IMR-90 (cell line): ENCODE results near the gene C1orf116. TPM values are rescaled to one million over a fixed set of nuclear protein-coding genes. Genes with fewer than 3 reads are reported as not detected.

ENCODE experiments used
- ATAC-seq: fragments of 200-7000 bp; cut with Tn5 transposase; 2 replicates; pipeline ENCODE4 v1.9.1; 2020; ENCODE audit warnings: low read depth, mild to moderate bottlenecking, moderate library complexity
- BruUV-seq: library from RNA; stranded (reverse); fragments of 400-500 nt; replicated peaks from 2 replicates; lab custom pipeline; 2021; lab: Mats Ljungman, UMichigan
- CTCF ChIA-PET: fragments of 300-600 bp; formaldehyde crosslinking; extraction: SDS; loops from one replicate; lab custom pipeline; 2021; ENCODE audit warnings: antibody characterized with exemption; lab: Yijun Ruan, JAX
- POLR2A ChIA-PET: fragments of 300-600 bp; sonication (Branson Sonifier 250); formaldehyde crosslinking; loops from one replicate; lab custom pipeline; 2022; ENCODE audit warnings: antibody characterized with exemption; ENCODE audit not compliant: unreplicated experiment; lab: Charles Lee
- DNase-seq: peaks from one replicate; pipeline ENCODE4 v3.0.0; 2013
- H2AFZ ChIP-seq: replicated peaks from 2 replicates; pipeline ENCODE3; 2013; ENCODE audit warnings: low read length, mild to moderate bottlenecking; ENCODE audit not compliant: poor library complexity
- H2AK5ac ChIP-seq: 2 replicates; pipeline ENCODE4 v1.6.1; 2013; ENCODE audit warnings: low read depth, low read length, inconsistent platforms
- H2AK9ac ChIP-seq: replicated peaks from 2 replicates; pipeline ENCODE3; 2013; ENCODE audit warnings: mild to moderate bottlenecking, low read depth, low read length, moderate library complexity; ENCODE audit not compliant: poor library complexity
- H2BK120ac ChIP-seq: 2 replicates; pipeline ENCODE4 v1.6.1; 2013; ENCODE audit warnings: low read depth, low read length, inconsistent platforms
- H2BK15ac ChIP-seq: 3 replicates; pipeline ENCODE4 v1.6.1; 2013; ENCODE audit warnings: low read depth, low read length, inconsistent platforms
- H2BK20ac ChIP-seq: 2 replicates; pipeline ENCODE4 v1.6.1; 2013; ENCODE audit warnings: low read depth, mild to moderate bottlenecking, inconsistent platforms, low read length, moderate library complexity
- H2BK5ac ChIP-seq: 2 replicates; pipeline ENCODE4 v1.6.1; 2013; ENCODE audit warnings: mild to moderate bottlenecking, low read depth, low read length, inconsistent platforms; ENCODE audit not compliant: poor library complexity, severe bottlenecking
- H3K14ac ChIP-seq: replicated peaks from 2 replicates; pipeline ENCODE4 v1.6.1; 2013; ENCODE audit warnings: low read depth, low read length, inconsistent platforms
- H3K18ac ChIP-seq: 2 replicates; pipeline ENCODE4 v1.6.1; 2013; ENCODE audit warnings: low read depth, low read length, control low read depth
- H3K23ac ChIP-seq: 2 replicates; pipeline ENCODE4 v1.6.1; 2013; ENCODE audit warnings: low read depth, low read length, inconsistent platforms
- H3K27ac ChIP-seq: 2 replicates; pipeline ENCODE4 v1.5.1; 2013; ENCODE audit warnings: mild to moderate bottlenecking, control low read depth, low read length; ENCODE audit not compliant: insufficient read depth
- H3K27me3 ChIP-seq: 2 replicates; pipeline ENCODE4 v1.6.1; 2013; ENCODE audit warnings: low read length; ENCODE audit not compliant: control insufficient read depth, insufficient read depth
- H3K36me3 ChIP-seq: 2 replicates; pipeline ENCODE4 v1.6.1; 2013; ENCODE audit warnings: low read length, mixed read lengths; ENCODE audit not compliant: control insufficient read depth, insufficient read depth
- H3K4ac ChIP-seq: 2 replicates; pipeline ENCODE4 v1.6.1; 2013; ENCODE audit warnings: low read depth, low read length, inconsistent platforms
- H3K4me1 ChIP-seq: 2 replicates; pipeline ENCODE4 v1.6.1; 2013; ENCODE audit warnings: low read length, mixed read lengths; ENCODE audit not compliant: control insufficient read depth, insufficient read depth
- H3K4me2 ChIP-seq: 2 replicates; pipeline ENCODE4 v1.6.1; 2013; ENCODE audit warnings: low read depth, mild to moderate bottlenecking, control low read depth, low read length, moderate library complexity
- H3K4me3 ChIP-seq: 2 replicates; pipeline ENCODE4 v1.5.1; 2013; ENCODE audit warnings: low read depth, mild to moderate bottlenecking, control low read depth, low read length, moderate library complexity; ENCODE audit not compliant: insufficient read depth
- H3K56ac ChIP-seq: 2 replicates; pipeline ENCODE4 v1.6.1; 2013; ENCODE audit warnings: low read length, inconsistent platforms; ENCODE audit not compliant: insufficient read depth; ENCODE audit errors: extremely low read depth
- H3K79me1 ChIP-seq, 2 experiments: 2 replicates each; pipeline ENCODE4 v1.6.1; 2013; ENCODE audit warnings: low read length in 2 of 2, inconsistent platforms in 1 of 2, low read depth in 1 of 2
- H3K9ac ChIP-seq: 2 replicates; pipeline ENCODE4 v1.6.1; 2013; ENCODE audit warnings: low read depth, low read length, control low read depth
- H3K9me1 ChIP-seq: 2 replicates; pipeline ENCODE4 v1.6.1; 2013; ENCODE audit warnings: low read length, inconsistent platforms; ENCODE audit not compliant: insufficient read depth
- H3K9me3 ChIP-seq: 2 replicates; pipeline ENCODE4 v1.6.1; 2013; ENCODE audit warnings: low read length; ENCODE audit not compliant: control insufficient read depth, insufficient read depth
- H4K20me1 ChIP-seq: 2 replicates; pipeline ENCODE4 v1.6.1; 2013; ENCODE audit warnings: low read length, inconsistent platforms; ENCODE audit not compliant: insufficient read depth
- H4K5ac ChIP-seq: 2 replicates; pipeline ENCODE4 v1.6.1; 2013; ENCODE audit warnings: mild to moderate bottlenecking, low read depth, low read length, control low read depth
- H4K8ac ChIP-seq, 2 experiments: 2 replicates each; pipeline ENCODE4 v1.6.1; 2013; ENCODE audit warnings: low read depth in 2 of 2, low read length in 2 of 2, control low read depth in 1 of 2, inconsistent platforms in 1 of 2
- H4K91ac ChIP-seq: 2 replicates; pipeline ENCODE4 v1.6.1; 2013; ENCODE audit warnings: low read depth, low read length, inconsistent platforms; ENCODE audit not compliant: insufficient read depth
- BHLHE40 ChIP-seq: fragments of 150-350 bp; IDR thresholded peaks from 2 replicates; pipeline ENCODE4 v1.6.1; 2016; ENCODE audit warnings: mild to moderate bottlenecking, low read depth, low read length
- CHD1 ChIP-seq: IDR thresholded peaks from 2 replicates; pipeline ENCODE4 v1.6.1; 2012; ENCODE audit warnings: low read depth, low read length, improper control_type of control experiment
- FOS ChIP-seq: fragments of 150-350 bp; IDR thresholded peaks from 2 replicates; pipeline ENCODE4 v1.6.1; 2016; ENCODE audit warnings: low read depth, low read length
- MAFK ChIP-seq: IDR thresholded peaks from 2 replicates; pipeline ENCODE4 v1.6.1; 2012; ENCODE audit warnings: low read depth, low read length, improper control_type of control experiment
- MAZ ChIP-seq: IDR thresholded peaks from 2 replicates; pipeline ENCODE4 v1.6.1; 2012; ENCODE audit warnings: low read depth, mild to moderate bottlenecking, low read length, improper control_type of control experiment, moderate library complexity, borderline replicate concordance
- MXI1 ChIP-seq: IDR thresholded peaks from 2 replicates; pipeline ENCODE4 v1.6.1; 2012; ENCODE audit warnings: low read depth, mild to moderate bottlenecking, low read length, moderate library complexity, borderline replicate concordance
- RAD21 ChIP-seq: IDR thresholded peaks from 2 replicates; pipeline ENCODE4 v1.6.1; 2012; ENCODE audit warnings: low read length, improper control_type of control experiment
- RCOR1 ChIP-seq: IDR thresholded peaks from 2 replicates; pipeline ENCODE4 v1.6.1; 2012; ENCODE audit warnings: mild to moderate bottlenecking, low read length, improper control_type of control experiment; ENCODE audit not compliant: insufficient replicate concordance
- RFX5 ChIP-seq: IDR thresholded peaks from 2 replicates; pipeline ENCODE4 v1.8.0; 2012; ENCODE audit warnings: low read depth, mild to moderate bottlenecking, low read length, moderate library complexity
- SMC3 ChIP-seq: fragments of 150-350 bp; IDR thresholded peaks from 2 replicates; pipeline ENCODE4 v1.6.1; 2016; ENCODE audit warnings: low read depth, mild to moderate bottlenecking, antibody characterized with exemption, low read length, moderate library complexity
- WGBS, 2 experiments: methylation state at CpG; one replicate each; pipeline versions ENCODE4 v1.1.5 to v1.1.7; 2013; ENCODE audit warnings: missing lambda C conversion rate in 2 of 2; ENCODE audit not compliant: insufficient read length in 1 of 2; ENCODE audit errors: extremely low coverage in 2 of 2; 5-methylcytosine and 5-hydroxymethylcytosine counted together
- dilution Hi-C: fragments of 300-500 bp; cut with HindIII; formaldehyde crosslinking; loops from one replicate; pipeline ENCODE4 v1.14.3; 2018; ENCODE audit warnings: low sequenced_read_pairs; ENCODE audit not compliant: unreplicated experiment
- in situ Hi-C: fragments of 300-500 bp; cut with MboI; formaldehyde crosslinking; loops from 3 replicates; pipeline ENCODE4 v1.14.3; 2019; ENCODE audit warnings: low sequenced_read_pairs, inconsistent platforms, mixed read lengths
- intact Hi-C: fragments of 100-400 bp; cut with micrococcal nuclease; formaldehyde crosslinking; loops from 2 replicates; pipeline ENCODE4 v1.10.0; 2022
- polyA plus RNA-seq, 3 experiments: library from polyadenylated mRNA; depleted of rRNA; stranded (reverse); fragments of >200 nt; gene quantifications; 2 replicates each; pipeline ENCODE4 v1.2.3, GENCODE V29; 2012; ENCODE audit warnings: low replicate concordance in 1 of 3
- total RNA-seq: library from RNA; depleted of rRNA; stranded (reverse); fragments of >200 nt; gene quantifications from 2 replicates; pipeline ENCODE4 v1.2.3, GENCODE V29; 2012
- TF ChIP-seq, protein P1 (sequence below): fragments of 150-350 bp; IDR thresholded peaks from 2 replicates; pipeline ENCODE4 v1.6.1; 2016; ENCODE audit warnings: low read depth, mild to moderate bottlenecking, low read length, moderate library complexity, borderline replicate concordance
- TF ChIP-seq, protein P2 (sequence below): fragments of 150-350 bp; IDR thresholded peaks from 2 replicates; pipeline ENCODE4 v1.6.1; 2017; ENCODE audit warnings: mild to moderate bottlenecking, antibody characterized with exemption, low read length, low read depth
- TF ChIP-seq, protein P3 (sequence below): conservative IDR thresholded peaks from 2 replicates; pipeline ENCODE4 v1.5.1; 2012; ENCODE audit warnings: mild to moderate bottlenecking, low read depth, low read length, improper control_type of control experiment

C1orf116 gene
- total and polyA plus RNA-seq, 2 of the 4 experiments (the other 2 are of a cell fraction): under 0.01 to 0.03 TPM

DNA sequence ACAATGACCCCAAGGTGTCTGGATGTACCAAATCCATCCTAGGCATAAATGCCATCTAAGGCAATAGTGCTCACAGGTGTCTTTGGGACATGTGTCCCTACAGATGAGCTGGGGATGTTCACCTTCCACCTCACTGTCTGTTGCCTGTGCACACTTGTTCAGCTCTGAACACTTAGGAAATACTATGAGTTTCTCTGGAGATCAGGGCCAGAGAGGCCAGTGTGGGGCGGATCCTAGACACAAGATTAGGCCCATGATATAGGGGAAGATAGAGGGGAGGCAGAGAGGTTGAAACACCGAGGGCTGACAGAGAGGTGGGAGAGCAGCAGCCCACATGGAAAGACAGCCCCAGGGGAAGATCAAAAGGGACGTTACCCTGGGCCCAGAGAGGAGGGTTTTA, 25.6 kb downstream of the C1orf116 start (continued):
- no peak for TF ChIP-seq MAFK
- TF ChIP-seq FOS: no peak
- no peak for TF ChIP-seq BHLHE40

DNA sequence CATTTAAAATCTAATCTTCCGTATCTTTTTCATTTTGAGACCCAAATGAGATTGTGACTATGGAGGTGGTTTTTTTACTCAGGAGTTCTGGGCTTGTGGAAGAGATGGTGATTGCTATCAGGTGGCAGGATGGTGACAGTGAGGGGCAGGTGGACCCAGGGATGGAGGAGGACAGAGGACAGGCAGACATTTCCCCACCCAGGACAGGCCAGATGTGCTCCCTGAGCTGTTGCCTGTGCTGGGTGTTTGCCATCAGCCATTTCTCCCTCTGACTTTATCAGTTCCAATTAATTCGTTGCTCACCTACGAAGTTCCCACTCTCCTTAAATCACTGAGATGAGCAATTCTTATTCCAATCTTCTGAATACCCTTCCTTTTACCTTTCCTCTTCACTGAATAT, 26.5 kb downstream of the C1orf116 start:
- in situ Hi-C loops: no loop called here
- Histone ChIP-seq H3K27ac (no peak overlapping the region), H2AFZ (no peak overlapping the region), H2BK15ac (no peak overlapping the region; the same call in 2 of the 3 replicates), H4K91ac (no peak overlapping the region; the same call in 1 of the 2 replicates), H3K56ac (no peak overlapping the region), H4K5ac (no peak overlapping the region), H3K4me3 (no peak overlapping the region), H2BK20ac (peak overlapping the region; percentile 3; the same call in 1 of the 2 replicates), H3K9me1 (peaks cover 6% of the 10 kb centered on the region), H3K4ac (peak overlapping the region; percentile 52; the same call in 1 of the 2 replicates), H3K4me1 (peaks cover 6% of the 10 kb centered on the region), H4K20me1 (no peaks in the 10 kb centered on the region), H3K23ac (no peak overlapping the region), H3K18ac (no peak overlapping the region), H2BK120ac (peak overlapping the region; percentile 39; the same call in 1 of the 2 replicates), H2BK5ac (no peak overlapping the region), H3K9me3 (no peaks in the 10 kb centered on the region), H3K14ac (no peak overlapping the region), H3K9ac (no peak overlapping the region), H3K79me1 (no peaks in the 10 kb centered on the region), H3K27me3 (no peaks in the 10 kb centered on the region; the same call in 1 of the 2 replicates), H2AK9ac (no peak overlapping the region), H3K36me3 (no peaks in the 10 kb centered on the region), H2AK5ac (no peak overlapping the region), H3K4me2 (no peak overlapping the region), H4K8ac (no peak overlapping the region)
- dilution Hi-C loops: no loop called here
- BruUV-seq: no TSS peak
- no peak for ATAC-seq
- DNase-seq: no peak
- intact Hi-C loops: no loop called here
- ChIA-PET POLR2A (no interaction called here), CTCF (interaction anchor here (0.9 kb wide), 1 partner anchor 19 kb away, joined by 6 read pairs; no protein-coding TSS in a partner anchor)
- no CpG with 5 or more reads among the region's 3 CpGs for WGBS, 2 experiments
- TF ChIP-seq RFX5 (no peak), CHD1 (no peak), BHLHE40 (no peak), SMC3 (no peak), MAFK (no peak), RAD21 (no peak), RCOR1 (no peak), MXI1 (no peak), MAZ (no peak)
- TF ChIP-seq, protein P1, sequence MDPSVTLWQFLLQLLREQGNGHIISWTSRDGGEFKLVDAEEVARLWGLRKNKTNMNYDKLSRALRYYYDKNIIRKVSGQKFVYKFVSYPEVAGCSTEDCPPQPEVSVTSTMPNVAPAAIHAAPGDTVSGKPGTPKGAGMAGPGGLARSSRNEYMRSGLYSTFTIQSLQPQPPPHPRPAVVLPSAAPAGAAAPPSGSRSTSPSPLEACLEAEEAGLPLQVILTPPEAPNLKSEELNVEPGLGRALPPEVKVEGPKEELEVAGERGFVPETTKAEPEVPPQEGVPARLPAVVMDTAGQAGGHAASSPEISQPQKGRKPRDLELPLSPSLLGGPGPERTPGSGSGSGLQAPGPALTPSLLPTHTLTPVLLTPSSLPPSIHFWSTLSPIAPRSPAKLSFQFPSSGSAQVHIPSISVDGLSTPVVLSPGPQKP: no peak
- TF ChIP-seq, protein P2, sequence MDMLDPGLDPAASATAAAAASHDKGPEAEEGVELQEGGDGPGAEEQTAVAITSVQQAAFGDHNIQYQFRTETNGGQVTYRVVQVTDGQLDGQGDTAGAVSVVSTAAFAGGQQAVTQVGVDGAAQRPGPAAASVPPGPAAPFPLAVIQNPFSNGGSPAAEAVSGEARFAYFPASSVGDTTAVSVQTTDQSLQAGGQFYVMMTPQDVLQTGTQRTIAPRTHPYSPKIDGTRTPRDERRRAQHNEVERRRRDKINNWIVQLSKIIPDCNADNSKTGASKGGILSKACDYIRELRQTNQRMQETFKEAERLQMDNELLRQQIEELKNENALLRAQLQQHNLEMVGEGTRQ: no peak
- TF ChIP-seq, protein P3, sequence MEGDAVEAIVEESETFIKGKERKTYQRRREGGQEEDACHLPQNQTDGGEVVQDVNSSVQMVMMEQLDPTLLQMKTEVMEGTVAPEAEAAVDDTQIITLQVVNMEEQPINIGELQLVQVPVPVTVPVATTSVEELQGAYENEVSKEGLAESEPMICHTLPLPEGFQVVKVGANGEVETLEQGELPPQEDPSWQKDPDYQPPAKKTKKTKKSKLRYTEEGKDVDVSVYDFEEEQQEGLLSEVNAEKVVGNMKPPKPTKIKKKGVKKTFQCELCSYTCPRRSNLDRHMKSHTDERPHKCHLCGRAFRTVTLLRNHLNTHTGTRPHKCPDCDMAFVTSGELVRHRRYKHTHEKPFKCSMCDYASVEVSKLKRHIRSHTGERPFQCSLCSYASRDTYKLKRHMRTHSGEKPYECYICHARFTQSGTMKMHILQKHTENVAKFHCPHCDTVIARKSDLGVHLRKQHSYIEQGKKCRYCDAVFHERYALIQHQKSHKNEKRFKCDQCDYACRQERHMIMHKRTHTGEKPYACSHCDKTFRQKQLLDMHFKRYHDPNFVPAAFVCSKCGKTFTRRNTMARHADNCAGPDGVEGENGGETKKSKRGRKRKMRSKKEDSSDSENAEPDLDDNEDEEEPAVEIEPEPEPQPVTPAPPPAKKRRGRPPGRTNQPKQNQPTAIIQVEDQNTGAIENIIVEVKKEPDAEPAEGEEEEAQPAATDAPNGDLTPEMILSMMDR: no peak
